Stimulated activated memory B cell treated with anti-CD40 and anti-IgM and Interleukin-4, amounts not matched to agents 10 μg/mL and 1 μg/mL and 100 μg/mL, for 72 hours (primary cell): Measurements from ENCODE around the gene AFDN.

ENCODE experiments used
- ATAC-seq: fragments of 150-1000 bp; cut with Tn5 transposase; 2 replicates; pipeline ENCODE4 v1.10.0; 2021
- H3K27ac Mint-ChIP-seq: one replicate; pipeline ENCODE4 v1.8.0; 2022; ENCODE audit warnings: mild to moderate bottlenecking, mixed read lengths
- H3K27me3 Mint-ChIP-seq: one replicate; pipeline ENCODE4 v1.8.0; 2022; ENCODE audit warnings: mixed read lengths
- H3K36me3 Mint-ChIP-seq: one replicate; pipeline ENCODE4 v1.8.0; 2022; ENCODE audit warnings: mixed read lengths
- H3K4me1 Mint-ChIP-seq: one replicate; pipeline ENCODE4 v1.8.0; 2022; ENCODE audit warnings: mixed read lengths
- H3K4me3 Mint-ChIP-seq: one replicate; pipeline ENCODE4 v1.8.0; 2022; ENCODE audit warnings: mild to moderate bottlenecking, moderate library complexity, mixed read lengths
- H3K9me3 Mint-ChIP-seq: one replicate; pipeline ENCODE4 v1.8.0; 2022; ENCODE audit warnings: mixed read lengths

The AFDN gene

GRCh38 chr6:167896648-167897047, 69.9 kb downstream of the AFDN start:
- H3K4me3 Mint-ChIP-seq, result no peak overlapping the region
- H3K27me3 Mint-ChIP-seq, result no peaks in the 10 kb centered on the region
- no peak overlapping the region for H3K27ac Mint-ChIP-seq
- ATAC-seq, result no peak
- H3K9me3 Mint-ChIP-seq, result no peaks in the 10 kb centered on the region
- H3K36me3 Mint-ChIP-seq, result peaks cover 12% of the 10 kb centered on the region
- no peaks in the 10 kb centered on the region for H3K4me1 Mint-ChIP-seq

- H3K9me3 Mint-ChIP-seq, result no peaks in the 10 kb centered on the region
These were observed 72.1 kb downstream of the AFDN start for GRCh38 chr6:167898673-167899311.

GRCh38 chr6:167904791-167905190, 78.1 kb downstream of the AFDN start:
- Mint-ChIP-seq H3K36me3 (peaks cover 53% of the 10 kb centered on the region), H3K27me3 (no peaks in the 10 kb centered on the region), H3K9me3 (no peaks in the 10 kb centered on the region), H3K4me3 (no peak overlapping the region), H3K4me1 (peaks cover 8% of the 10 kb centered on the region), H3K27ac (peak overlapping the region; percentile 26)
- peak; percentile 56 for ATAC-seq

More at GRCh38 chr6:167898673-167899311, 72.1 kb downstream of the AFDN start:
- Mint-ChIP-seq H3K27me3 (no peaks in the 10 kb centered on the region), H3K27ac (no peak overlapping the region), H3K4me3 (no peak overlapping the region), H3K4me1 (no peaks in the 10 kb centered on the region), H3K36me3 (peaks cover 24% of the 10 kb centered on the region)
- ATAC-seq, result no peak

- ATAC-seq, result no peak
- no peak overlapping the region for H3K27ac Mint-ChIP-seq
- no peaks in the 10 kb centered on the region for H3K9me3 Mint-ChIP-seq
- H3K4me1 Mint-ChIP-seq, result peaks cover 8% of the 10 kb centered on the region
- peaks cover 51% of the 10 kb centered on the region for H3K36me3 Mint-ChIP-seq
- no peaks in the 10 kb centered on the region for H3K27me3 Mint-ChIP-seq
- H3K4me3 Mint-ChIP-seq, result no peak overlapping the region
These were observed 80.2 kb downstream of the AFDN start for GRCh38 chr6:167906899-167907298.

GRCh38 chr6:167907837-167908681, 81.3 kb downstream of the AFDN start:
- peaks cover 8% of the 10 kb centered on the region for H3K4me1 Mint-ChIP-seq
- H3K27ac Mint-ChIP-seq, result no peak overlapping the region
- no peak for ATAC-seq

GRCh38 chr6:167910007-167910406, 83.3 kb downstream of the AFDN start:
- Mint-ChIP-seq H3K27me3 (no peaks in the 10 kb centered on the region), H3K27ac (no peak overlapping the region), H3K4me1 (no peaks in the 10 kb centered on the region), H3K36me3 (peaks cover 47% of the 10 kb centered on the region), H3K9me3 (no peaks in the 10 kb centered on the region), H3K4me3 (no peak overlapping the region)
- ATAC-seq, result no peak

More at GRCh38 chr6:167907837-167908681, 81.3 kb downstream of the AFDN start:
- no peaks in the 10 kb centered on the region for H3K9me3 Mint-ChIP-seq
- no peaks in the 10 kb centered on the region for H3K27me3 Mint-ChIP-seq
- H3K4me3 Mint-ChIP-seq, result no peak overlapping the region
- H3K36me3 Mint-ChIP-seq, result peaks cover 54% of the 10 kb centered on the region

- H3K4me3 Mint-ChIP-seq, result no peak overlapping the region
- no peak for ATAC-seq
- H3K9me3 Mint-ChIP-seq, result no peaks in the 10 kb centered on the region
- H3K27ac Mint-ChIP-seq, result no peak overlapping the region
- H3K36me3 Mint-ChIP-seq, result peaks cover 50% of the 10 kb centered on the region
- H3K27me3 Mint-ChIP-seq, result no peaks in the 10 kb centered on the region
- H3K4me1 Mint-ChIP-seq, result no peaks in the 10 kb centered on the region
These were observed 83.9 kb downstream of the AFDN start for GRCh38 chr6:167910652-167911051.

- Mint-ChIP-seq H3K27me3 (no peaks in the 10 kb centered on the region), H3K9me3 (no peaks in the 10 kb centered on the region), H3K27ac (no peak overlapping the region), H3K4me3 (no peak overlapping the region), H3K4me1 (no peaks in the 10 kb centered on the region), H3K36me3 (peaks cover 47% of the 10 kb centered on the region)
- no peak for ATAC-seq
These were observed 85.8 kb downstream of the AFDN start for GRCh38 chr6:167912494-167912893.

- H3K36me3 Mint-ChIP-seq, result peaks cover 46% of the 10 kb centered on the region
- H3K27me3 Mint-ChIP-seq, result no peaks in the 10 kb centered on the region
- no peak overlapping the region for H3K27ac Mint-ChIP-seq
- H3K4me1 Mint-ChIP-seq, result no peaks in the 10 kb centered on the region
- no peaks in the 10 kb centered on the region for H3K9me3 Mint-ChIP-seq
- ATAC-seq, result no peak
- H3K4me3 Mint-ChIP-seq, result no peak overlapping the region
These were observed 87.0 kb downstream of the AFDN start for GRCh38 chr6:167913699-167914098.

- H3K4me1 Mint-ChIP-seq, result no peaks in the 10 kb centered on the region
- no peak for ATAC-seq
These were observed 88.4 kb downstream of the AFDN start for GRCh38 chr6:167915139-167915538.

GRCh38 chr6:167917551-167918154, 90.9 kb downstream of the AFDN start:
- Mint-ChIP-seq H3K9me3 (no peaks in the 10 kb centered on the region), H3K27ac (no peak overlapping the region), H3K36me3 (peaks cover 71% of the 10 kb centered on the region), H3K27me3 (no peaks in the 10 kb centered on the region), H3K4me1 (no peaks in the 10 kb centered on the region), H3K4me3 (no peak overlapping the region)
- ATAC-seq, result no peak

More at GRCh38 chr6:167915139-167915538, 88.4 kb downstream of the AFDN start:
- Mint-ChIP-seq H3K4me3 (no peak overlapping the region), H3K27ac (no peak overlapping the region), H3K9me3 (no peaks in the 10 kb centered on the region), H3K27me3 (no peaks in the 10 kb centered on the region), H3K36me3 (peaks cover 61% of the 10 kb centered on the region)

GRCh38 chr6:167918548-167919278, 92.0 kb downstream of the AFDN start:
- H3K4me3 Mint-ChIP-seq, result no peak overlapping the region
- H3K36me3 Mint-ChIP-seq, result peaks cover 62% of the 10 kb centered on the region
- no peak for ATAC-seq
- H3K4me1 Mint-ChIP-seq, result no peaks in the 10 kb centered on the region
- no peak overlapping the region for H3K27ac Mint-ChIP-seq
- H3K27me3 Mint-ChIP-seq, result no peaks in the 10 kb centered on the region
- no peaks in the 10 kb centered on the region for H3K9me3 Mint-ChIP-seq

GRCh38 chr6:167919349-167919748, 92.6 kb downstream of the AFDN start:
- Mint-ChIP-seq H3K9me3 (no peaks in the 10 kb centered on the region), H3K4me1 (no peaks in the 10 kb centered on the region), H3K4me3 (no peak overlapping the region), H3K27ac (no peak overlapping the region), H3K27me3 (no peaks in the 10 kb centered on the region), H3K36me3 (peaks cover 61% of the 10 kb centered on the region)
- no peak for ATAC-seq

- H3K4me3 Mint-ChIP-seq, result no peak overlapping the region
- ATAC-seq, result no peak
- H3K27me3 Mint-ChIP-seq, result no peaks in the 10 kb centered on the region
- H3K4me1 Mint-ChIP-seq, result no peaks in the 10 kb centered on the region
- H3K9me3 Mint-ChIP-seq, result no peaks in the 10 kb centered on the region
- peaks cover 65% of the 10 kb centered on the region for H3K36me3 Mint-ChIP-seq
- H3K27ac Mint-ChIP-seq, result no peak overlapping the region
These were observed 93.5 kb downstream of the AFDN start for GRCh38 chr6:167920165-167920564.

- H3K27me3 Mint-ChIP-seq, result no peaks in the 10 kb centered on the region
- H3K9me3 Mint-ChIP-seq, result no peaks in the 10 kb centered on the region
- H3K4me1 Mint-ChIP-seq, result no peaks in the 10 kb centered on the region
- no peak overlapping the region for H3K27ac Mint-ChIP-seq
- H3K36me3 Mint-ChIP-seq, result peaks cover 67% of the 10 kb centered on the region
- no peak overlapping the region for H3K4me3 Mint-ChIP-seq
- ATAC-seq, result no peak
These were observed 95.1 kb downstream of the AFDN start for GRCh38 chr6:167921831-167922230.
